ENCODE measurements around the gene ADAMTS17.

- TF ChIP-seq CEBPB (IDR thresholded peaks at IDR 0.05; ENCODE audit: low read depth), result no peak
- TF ChIP-seq CTCF (IDR thresholded peaks at IDR 0.05 in 2 of 3, conservative IDR thresholded peaks at IDR 0.05 in 1 of 3; ENCODE audit: borderline replicate concordance in 1 of 3, insufficient read depth in 1 of 3, low read depth in 2 of 3, low read length in 2 of 3), result no peak
- TF ChIP-seq YY1 (IDR thresholded peaks at IDR 0.05; ENCODE audit: extremely low read depth, insufficient replicate concordance, low read depth, low read length), result no peak
- no peak for TF ChIP-seq POLR2A (IDR thresholded peaks at IDR 0.05; ENCODE audit: borderline replicate concordance, extremely low read depth, insufficient read depth, insufficient read length)
Observed at GRCh38 chr15:100026041-100026440, 315.7 kb downstream of the ADAMTS17 start.

All from HCT116 (cell line).